HEK293T (cell line): ENCODE measurements around the gene PPP6R1.

ENCODE experiments used
- ARNT ChIP-seq: fragments of 450-650 bp; IDR thresholded peaks from 2 replicates; pipeline ENCODE4 v1.6.1; 2017; ENCODE audit warnings: mild to moderate bottlenecking
- BHLHE40 ChIP-seq: fragments of 450-650 bp; IDR thresholded peaks from 2 replicates; pipeline ENCODE4 v1.6.1; 2016; ENCODE audit warnings: mild to moderate bottlenecking, moderate library complexity, borderline replicate concordance
- ELF4 ChIP-seq: fragments of 450-650 bp; IDR thresholded peaks from 2 replicates; pipeline ENCODE4 v1.6.1; 2017; ENCODE audit warnings: antibody characterized with exemption
- FOXA1 ChIP-seq: fragments of 450-650 bp; IDR thresholded peaks from 2 replicates; pipeline ENCODE4 v1.6.1; 2016; ENCODE audit warnings: mild to moderate bottlenecking
- FOXK2 ChIP-seq: fragments of 450-650 bp; IDR thresholded peaks from 2 replicates; pipeline ENCODE4 v1.6.1; 2016; ENCODE audit warnings: mild to moderate bottlenecking
- FOXM1 ChIP-seq: fragments of 450-650 bp; IDR thresholded peaks from 2 replicates; pipeline ENCODE4 v1.6.1; 2017; ENCODE audit warnings: mild to moderate bottlenecking, borderline replicate concordance
- HDGF ChIP-seq: fragments of 450-650 bp; IDR thresholded peaks from 2 replicates; pipeline ENCODE4 v1.6.1; 2017; ENCODE audit warnings: antibody characterized with exemption, borderline replicate concordance
- L3MBTL2 ChIP-seq: fragments of 450-650 bp; conservative IDR thresholded peaks from 2 replicates; pipeline ENCODE4 v1.6.1; 2016; ENCODE audit warnings: mild to moderate bottlenecking
- LEF1 ChIP-seq: fragments of 450-650 bp; IDR thresholded peaks from 2 replicates; pipeline ENCODE4 v1.6.1; 2017; ENCODE audit warnings: mild to moderate bottlenecking, borderline replicate concordance
- PKNOX1 ChIP-seq: fragments of 450-650 bp; IDR thresholded peaks from 2 replicates; pipeline ENCODE4 v1.6.1; 2016
- SP1 ChIP-seq: fragments of 450-650 bp; IDR thresholded peaks from 2 replicates; pipeline ENCODE4 v1.6.1; 2017
- TARDBP ChIP-seq: fragments of 450-650 bp; IDR thresholded peaks from 2 replicates; pipeline ENCODE4 v1.6.1; 2016
- ZNF384 ChIP-seq: fragments of 450-650 bp; IDR thresholded peaks from 2 replicates; pipeline ENCODE4 v1.6.1; 2016

- no peak for TF ChIP-seq FOXM1
- TF ChIP-seq HDGF, result no peak
- TF ChIP-seq SP1, result no peak
- TF ChIP-seq TARDBP, result no peak
- no peak for TF ChIP-seq BHLHE40
- TF ChIP-seq FOXK2, result no peak
- no peak for TF ChIP-seq PKNOX1
- TF ChIP-seq L3MBTL2, result no peak
- no peak for TF ChIP-seq FOXA1
- TF ChIP-seq ZNF384, result no peak
- TF ChIP-seq ELF4, result no peak
- no peak for TF ChIP-seq LEF1
- TF ChIP-seq ARNT, result no peak
These were observed 8.4 kb downstream of the PPP6R1 start for GRCh38 chr19:55250262-55251036.
